ENCODE results near the gene ADAT3. TPM values are rescaled to one million over a fixed set of nuclear protein-coding genes. Genes with fewer than 3 reads are reported as not detected.
A peak's percentile ranks its signal among the peaks of the same experiment; 100 is the strongest.

The ADAT3 gene
- total RNA-seq, 3 donors from 2014 or later = 12.5 to 21.9 (median 19.6) TPM

DNA sequence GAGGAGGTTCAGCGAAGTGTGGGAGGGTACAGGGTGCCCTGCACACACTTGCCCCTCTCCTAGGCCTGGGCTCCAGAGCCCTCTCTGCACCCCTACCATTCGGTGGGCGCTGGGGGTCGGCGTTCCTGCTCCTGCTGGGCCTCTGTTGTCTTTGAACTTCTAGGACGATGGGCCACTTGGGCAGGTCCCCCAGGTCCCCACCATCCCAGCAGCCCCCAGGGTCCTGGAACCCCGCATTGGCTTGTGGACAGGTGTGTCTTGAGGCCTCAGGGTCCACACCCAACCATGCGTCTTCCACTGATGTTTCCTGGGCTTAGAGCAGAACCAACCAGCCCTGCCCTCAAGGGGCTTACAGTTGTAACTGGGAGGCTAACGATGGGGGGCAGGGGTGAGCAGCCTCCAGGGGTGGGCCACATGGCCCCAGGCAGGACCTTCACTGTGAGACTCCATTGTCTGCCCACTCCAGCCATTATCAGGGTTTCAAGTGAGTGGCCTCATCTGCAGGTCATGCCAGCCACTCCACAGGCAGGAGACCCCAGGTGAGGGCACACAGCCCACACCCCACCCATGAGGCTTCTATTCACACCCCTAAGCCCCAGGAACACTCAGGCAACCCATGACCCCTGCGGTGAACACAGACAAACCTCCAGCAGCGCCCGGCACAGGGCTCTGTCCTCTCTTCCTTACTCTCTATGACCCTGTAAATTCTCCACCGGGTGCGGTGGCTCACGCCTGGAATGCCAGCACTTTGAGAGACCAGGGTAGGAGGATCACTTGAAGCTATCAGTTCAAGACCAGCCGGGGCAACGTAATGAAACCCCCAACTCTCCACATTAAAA lies 39.8 kb upstream of the ADAT3 start:
- intact Hi-C loops (cut with DNase I, micrococcal nuclease) = no loop called here
- Histone ChIP-seq H3K9me3 (no peaks in the 10 kb centered on the region), H3K4me1 (ENCODE audit: low read depth) (peaks cover 17% of the 10 kb centered on the region), H3K4me3 (no peak overlapping the region), H3K36me3 (ENCODE audit: low read depth) (no peaks in the 10 kb centered on the region)
- TF ChIP-seq, protein P1, sequence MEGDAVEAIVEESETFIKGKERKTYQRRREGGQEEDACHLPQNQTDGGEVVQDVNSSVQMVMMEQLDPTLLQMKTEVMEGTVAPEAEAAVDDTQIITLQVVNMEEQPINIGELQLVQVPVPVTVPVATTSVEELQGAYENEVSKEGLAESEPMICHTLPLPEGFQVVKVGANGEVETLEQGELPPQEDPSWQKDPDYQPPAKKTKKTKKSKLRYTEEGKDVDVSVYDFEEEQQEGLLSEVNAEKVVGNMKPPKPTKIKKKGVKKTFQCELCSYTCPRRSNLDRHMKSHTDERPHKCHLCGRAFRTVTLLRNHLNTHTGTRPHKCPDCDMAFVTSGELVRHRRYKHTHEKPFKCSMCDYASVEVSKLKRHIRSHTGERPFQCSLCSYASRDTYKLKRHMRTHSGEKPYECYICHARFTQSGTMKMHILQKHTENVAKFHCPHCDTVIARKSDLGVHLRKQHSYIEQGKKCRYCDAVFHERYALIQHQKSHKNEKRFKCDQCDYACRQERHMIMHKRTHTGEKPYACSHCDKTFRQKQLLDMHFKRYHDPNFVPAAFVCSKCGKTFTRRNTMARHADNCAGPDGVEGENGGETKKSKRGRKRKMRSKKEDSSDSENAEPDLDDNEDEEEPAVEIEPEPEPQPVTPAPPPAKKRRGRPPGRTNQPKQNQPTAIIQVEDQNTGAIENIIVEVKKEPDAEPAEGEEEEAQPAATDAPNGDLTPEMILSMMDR (IDR thresholded peaks at IDR 0.05) = no peak
- ATAC-seq (no peak), DNase-seq (peak in 1 of 3 donors; percentile 75)

GRCh38 chr19:1866693-1867348 lies 38.4 kb upstream of the ADAT3 start:
- TF ChIP-seq, protein P1 (IDR thresholded peaks at IDR 0.05) = no peak
- Histone ChIP-seq H3K9me3 (no peaks in the 10 kb centered on the region), H3K36me3 (ENCODE audit: low read depth) (no peaks in the 10 kb centered on the region), H3K4me3 (no peak overlapping the region), H3K4me1 (ENCODE audit: low read depth) (peaks cover 4% of the 10 kb centered on the region)
- intact Hi-C loops (cut with DNase I, micrococcal nuclease) = no loop called here
- ATAC-seq (no peak), DNase-seq (peak in 2 of 3 donors; percentile 9 to 50)

- Histone ChIP-seq H3K4me1 (ENCODE audit: low read depth) (no peaks in the 10 kb centered on the region), H3K4me3 (no peak overlapping the region)
- intact Hi-C loops (cut with DNase I, micrococcal nuclease) = no loop called here
These were observed 37.9 kb upstream of the ADAT3 start for GRCh38 chr19:1867349-1867724.

GRCh38 chr19:1868971-1869370 lies 36.2 kb upstream of the ADAT3 start:
- TF ChIP-seq, protein P1 (IDR thresholded peaks at IDR 0.05) = no peak
- ATAC-seq (no peak), DNase-seq (peak in 1 of 3 donors; percentile 3)
- Histone ChIP-seq H3K4me1 (ENCODE audit: low read depth) (peaks cover 10% of the 10 kb centered on the region), H3K4me3 (no peak overlapping the region), H3K9me3 (no peaks in the 10 kb centered on the region), H3K36me3 (ENCODE audit: low read depth) (no peaks in the 10 kb centered on the region)
- intact Hi-C loops (cut with DNase I, micrococcal nuclease) = no loop called here

More at GRCh38 chr19:1867349-1867724, 37.9 kb upstream of the ADAT3 start:
- Histone ChIP-seq H3K9me3 (no peaks in the 10 kb centered on the region), H3K36me3 (ENCODE audit: low read depth) (no peaks in the 10 kb centered on the region)
- TF ChIP-seq, protein P1 (IDR thresholded peaks at IDR 0.05) = no peak
- ATAC-seq (no peak), DNase-seq (peak in 1 of 3 donors; percentile 3)

- intact Hi-C loops (cut with DNase I, micrococcal nuclease) = no loop called here
- H3K36me3 ChIP-seq (ENCODE audit: low read depth) = no peaks in the 10 kb centered on the region
- no peaks in the 10 kb centered on the region for H3K9me3 ChIP-seq
- H3K4me1 ChIP-seq (ENCODE audit: low read depth) = peaks cover 16% of the 10 kb centered on the region
- peak in 1 of 3 donors; percentile 7 for DNase-seq
- no peak for ATAC-seq
- TF ChIP-seq, protein P1 (IDR thresholded peaks at IDR 0.05) = no peak
- no peak overlapping the region for H3K4me3 ChIP-seq
These were observed 34.0 kb upstream of the ADAT3 start for GRCh38 chr19:1871140-1871597.

All from mucosa of descending colon (tissue), 3 donors.